Measurements from ENCODE around the gene FGGY.
"Not testable (repeated sequence)": the region's sequence is repeated elsewhere in the genome, so short reads cannot be mapped to it uniquely, and the experiment has no call there.

The FGGY gene

GRCh38 chr1:59705466-59706302 lies 408.8 kb downstream of the FGGY start:
- Mint-ChIP-seq H3K4me1 (ENCODE audit: low read depth) (no peaks in the 10 kb centered on the region), H3K4me3 (no peak overlapping the region), H3K27me3 (no peaks in the 10 kb centered on the region), H3K27ac (no peak overlapping the region), H3K9me3 (peaks cover 3% of the 10 kb centered on the region), H3K36me3 (ENCODE audit: low read depth) (peaks cover 6% of the 10 kb centered on the region)

- Mint-ChIP-seq H3K4me3 (no peak overlapping the region), H3K9me3 (peaks cover 3% of the 10 kb centered on the region), H3K27ac (no peak overlapping the region), H3K36me3 (ENCODE audit: low read depth) (peaks cover 9% of the 10 kb centered on the region), H3K4me1 (ENCODE audit: low read depth) (no peaks in the 10 kb centered on the region), H3K27me3 (no peaks in the 10 kb centered on the region)
These were observed 409.4 kb downstream of the FGGY start for GRCh38 chr1:59706303-59706599.

- Mint-ChIP-seq H3K4me3 (no peak overlapping the region), H3K4me1 (ENCODE audit: low read depth) (no peaks in the 10 kb centered on the region)
These were observed 410.4 kb downstream of the FGGY start for GRCh38 chr1:59707178-59707791.

DNA sequence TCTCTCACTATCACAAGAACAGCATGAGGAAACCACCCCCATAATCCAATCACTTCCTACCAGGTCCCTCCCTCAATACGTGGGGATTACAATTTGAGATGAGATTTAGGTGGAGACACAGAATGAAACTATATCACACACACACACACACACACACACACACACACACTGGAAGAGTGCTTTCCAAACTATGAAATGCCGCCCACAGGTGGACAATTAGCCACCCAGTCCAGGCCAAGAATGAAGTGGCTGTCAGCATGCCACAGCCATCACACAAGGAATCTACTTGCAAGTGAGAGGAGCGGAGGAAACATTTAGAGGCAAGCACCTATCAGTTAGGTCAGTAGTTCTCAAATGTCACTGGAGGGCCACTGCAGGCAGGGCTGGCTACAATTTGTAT lies 412.4 kb downstream of the FGGY start:
- Mint-ChIP-seq H3K4me1 (ENCODE audit: low read depth) (no peaks in the 10 kb centered on the region), H3K27me3 (no peaks in the 10 kb centered on the region), H3K4me3 (no peak overlapping the region), H3K9me3 (peaks cover 3% of the 10 kb centered on the region), H3K36me3 (ENCODE audit: low read depth) (peaks cover 9% of the 10 kb centered on the region), H3K27ac (no peak overlapping the region)

More at GRCh38 chr1:59707178-59707791, 410.4 kb downstream of the FGGY start:
- Mint-ChIP-seq H3K9me3 (peaks cover 3% of the 10 kb centered on the region), H3K27me3 (no peaks in the 10 kb centered on the region), H3K27ac (no peak overlapping the region), H3K36me3 (ENCODE audit: low read depth) (peaks cover 9% of the 10 kb centered on the region)

- not testable (repeated sequence) for H3K9me3 Mint-ChIP-seq
These were observed 414.0 kb downstream of the FGGY start for GRCh38 chr1:59710920-59711319.

DNA sequence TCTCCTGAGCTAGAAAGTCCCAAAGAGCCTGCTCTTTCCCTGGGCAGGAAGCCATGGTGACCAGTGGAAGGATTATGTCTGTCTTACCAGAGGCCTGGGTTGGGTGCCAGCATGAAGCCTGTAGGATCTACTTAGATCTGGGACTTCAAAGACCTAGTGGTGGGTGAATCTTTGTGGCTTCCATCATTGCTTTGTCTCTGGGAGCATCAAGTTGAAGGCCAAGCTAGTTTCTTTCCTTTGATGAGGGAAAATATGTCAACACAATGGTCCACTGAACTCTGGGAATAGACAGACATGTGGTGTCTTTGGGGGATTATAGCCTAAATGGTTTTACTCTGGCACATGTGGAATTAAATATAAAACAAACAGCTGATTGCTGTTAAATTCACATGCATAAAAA lies 417.3 kb downstream of the FGGY start:
- H3K27me3 Mint-ChIP-seq, result no peaks in the 10 kb centered on the region
- H3K36me3 Mint-ChIP-seq (ENCODE audit: low read depth), result peaks cover 9% of the 10 kb centered on the region
- no peak overlapping the region for H3K4me3 Mint-ChIP-seq
- peaks cover 3% of the 10 kb centered on the region for H3K9me3 Mint-ChIP-seq
- no peak overlapping the region for H3K27ac Mint-ChIP-seq
- H3K4me1 Mint-ChIP-seq (ENCODE audit: low read depth), result no peaks in the 10 kb centered on the region

More at GRCh38 chr1:59710920-59711319, 414.0 kb downstream of the FGGY start:
- not testable (repeated sequence) for H3K4me3 Mint-ChIP-seq; H3K27me3 Mint-ChIP-seq; H3K27ac Mint-ChIP-seq; H3K4me1 Mint-ChIP-seq (ENCODE audit: low read depth); H3K36me3 Mint-ChIP-seq (ENCODE audit: low read depth)

DNA sequence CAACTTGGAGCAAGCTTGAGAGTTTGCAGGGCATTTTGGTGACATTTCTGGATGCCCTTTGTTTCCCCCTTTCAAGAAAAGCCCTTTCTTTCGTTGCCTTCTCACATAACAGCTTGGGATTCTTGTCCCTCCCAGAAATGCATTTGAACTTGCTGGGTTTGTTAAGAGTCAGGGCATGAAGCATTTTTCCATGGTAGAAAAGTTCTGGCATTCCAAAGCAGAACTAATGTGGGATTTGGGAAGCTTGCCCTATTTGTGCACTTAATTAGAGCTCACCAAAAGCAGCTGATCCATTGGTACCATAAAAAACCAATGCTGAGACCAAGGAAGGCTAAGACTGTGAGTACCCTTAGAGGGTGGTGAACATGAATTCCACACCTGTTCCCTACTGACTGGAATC lies 418.1 kb downstream of the FGGY start:
- no peaks in the 10 kb centered on the region for H3K27me3 Mint-ChIP-seq
- H3K4me3 Mint-ChIP-seq, result no peak overlapping the region
- H3K4me1 Mint-ChIP-seq (ENCODE audit: low read depth), result no peaks in the 10 kb centered on the region
- peaks cover 9% of the 10 kb centered on the region for H3K36me3 Mint-ChIP-seq (ENCODE audit: low read depth)
- H3K27ac Mint-ChIP-seq, result no peak overlapping the region
- H3K9me3 Mint-ChIP-seq, result peaks cover 3% of the 10 kb centered on the region

GRCh38 chr1:59716832-59717231 lies 419.9 kb downstream of the FGGY start:
- no peaks in the 10 kb centered on the region for H3K9me3 Mint-ChIP-seq
- H3K27me3 Mint-ChIP-seq, result no peaks in the 10 kb centered on the region
- no peaks in the 10 kb centered on the region for H3K36me3 Mint-ChIP-seq (ENCODE audit: low read depth)
- no peak overlapping the region for H3K27ac Mint-ChIP-seq
- no peak overlapping the region for H3K4me3 Mint-ChIP-seq
- H3K4me1 Mint-ChIP-seq (ENCODE audit: low read depth), result no peaks in the 10 kb centered on the region

DNA sequence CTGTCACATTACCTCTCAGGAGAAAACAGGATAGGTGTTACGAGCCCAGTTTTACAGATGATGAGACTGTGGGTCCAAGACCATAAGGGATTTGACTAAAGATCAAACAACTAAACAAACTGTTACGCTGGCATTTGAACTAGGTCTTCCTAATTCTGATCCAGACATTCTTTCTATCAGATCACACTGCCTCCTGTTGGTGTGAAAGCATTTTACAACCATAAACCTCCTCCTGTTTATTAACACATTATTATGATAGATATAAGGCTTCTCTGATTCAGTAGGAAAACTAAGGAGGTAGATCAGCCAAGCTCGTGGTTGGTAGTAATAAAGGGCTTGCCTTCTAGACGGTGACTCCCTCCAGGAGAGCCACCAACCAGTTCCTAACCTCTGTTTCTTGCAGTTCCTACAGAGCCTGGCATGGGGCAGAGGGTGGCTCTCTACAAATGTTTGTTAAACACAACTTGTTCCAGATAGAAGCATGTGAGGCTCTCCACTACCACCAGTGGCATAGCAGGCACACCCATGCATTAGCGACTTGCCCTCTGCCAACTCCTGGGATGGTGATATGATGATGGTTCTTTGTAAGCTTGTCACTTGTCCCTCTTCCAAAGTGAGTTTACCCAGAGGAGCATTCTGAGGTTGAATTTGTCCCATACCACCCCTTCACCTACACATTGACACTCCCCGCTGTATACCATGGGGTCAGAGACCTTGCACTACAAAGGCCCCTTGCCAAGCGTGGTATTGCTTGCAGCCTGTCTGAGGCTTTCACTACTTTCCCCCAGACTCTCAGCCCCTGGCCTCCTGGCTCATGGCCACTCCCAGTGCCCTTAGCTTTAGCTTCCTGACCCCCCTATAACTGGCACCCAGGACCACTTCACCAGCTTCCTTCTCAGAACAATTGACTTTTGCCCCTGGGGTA lies 421.4 kb downstream of the FGGY start:
- Mint-ChIP-seq H3K4me3 (no peak overlapping the region), H3K4me1 (ENCODE audit: low read depth) (no peaks in the 10 kb centered on the region), H3K36me3 (ENCODE audit: low read depth) (no peaks in the 10 kb centered on the region), H3K27ac (no peak overlapping the region), H3K27me3 (no peaks in the 10 kb centered on the region), H3K9me3 (no peaks in the 10 kb centered on the region)

- Mint-ChIP-seq H3K36me3 (ENCODE audit: low read depth) (no peaks in the 10 kb centered on the region), H3K4me3 (no peak overlapping the region), H3K27ac (no peak overlapping the region), H3K27me3 (no peaks in the 10 kb centered on the region), H3K4me1 (ENCODE audit: low read depth) (no peaks in the 10 kb centered on the region), H3K9me3 (no peaks in the 10 kb centered on the region)
These were observed 422.1 kb downstream of the FGGY start for GRCh38 chr1:59718989-59719360.

DNA sequence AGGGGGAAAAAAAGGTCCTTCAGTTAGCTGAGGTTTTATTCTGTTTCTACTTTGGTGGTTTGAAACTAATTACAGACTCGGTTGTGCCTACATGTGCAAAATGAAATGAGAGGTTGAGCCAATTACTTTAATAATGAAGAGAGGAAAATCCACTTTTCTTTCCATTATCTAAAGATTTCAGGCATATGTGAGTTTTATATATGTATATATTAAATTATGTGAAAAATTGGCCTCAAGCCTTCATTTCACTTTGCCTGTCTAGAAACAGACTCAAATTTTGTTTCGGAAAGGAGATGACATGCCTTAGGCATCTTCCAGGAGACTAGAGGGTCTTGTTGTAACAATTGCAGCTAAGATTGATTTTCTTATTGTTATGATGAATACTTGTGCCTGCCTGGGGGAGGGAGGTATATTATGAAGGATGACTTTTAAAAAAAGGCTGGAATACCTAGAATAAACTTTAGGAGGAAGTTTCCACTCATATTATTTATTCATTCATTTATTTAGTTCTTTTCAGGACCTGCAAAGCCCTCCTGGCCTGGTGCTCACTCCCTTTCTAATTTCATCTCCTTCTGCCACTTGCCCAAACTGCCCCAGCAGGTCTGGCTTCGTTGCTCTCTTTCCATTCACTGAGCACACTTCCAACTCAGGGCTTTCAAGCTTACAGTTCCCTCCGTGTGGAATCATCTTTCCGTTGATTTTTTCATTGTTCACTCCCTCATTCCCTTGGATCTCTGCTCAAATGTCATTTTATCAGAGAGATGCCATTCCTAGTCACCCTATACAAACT lies 423.6 kb downstream of the FGGY start:
- Mint-ChIP-seq H3K9me3 (no peaks in the 10 kb centered on the region), H3K4me3 (no peak overlapping the region), H3K36me3 (ENCODE audit: low read depth) (no peaks in the 10 kb centered on the region), H3K27me3 (no peaks in the 10 kb centered on the region), H3K4me1 (ENCODE audit: low read depth) (no peaks in the 10 kb centered on the region), H3K27ac (no peak overlapping the region)

GRCh38 chr1:59730302-59730701 lies 433.4 kb downstream of the FGGY start:
- no peaks in the 10 kb centered on the region for H3K27me3 Mint-ChIP-seq
- no peak overlapping the region for H3K4me3 Mint-ChIP-seq
- H3K27ac Mint-ChIP-seq, result no peak overlapping the region

DNA sequence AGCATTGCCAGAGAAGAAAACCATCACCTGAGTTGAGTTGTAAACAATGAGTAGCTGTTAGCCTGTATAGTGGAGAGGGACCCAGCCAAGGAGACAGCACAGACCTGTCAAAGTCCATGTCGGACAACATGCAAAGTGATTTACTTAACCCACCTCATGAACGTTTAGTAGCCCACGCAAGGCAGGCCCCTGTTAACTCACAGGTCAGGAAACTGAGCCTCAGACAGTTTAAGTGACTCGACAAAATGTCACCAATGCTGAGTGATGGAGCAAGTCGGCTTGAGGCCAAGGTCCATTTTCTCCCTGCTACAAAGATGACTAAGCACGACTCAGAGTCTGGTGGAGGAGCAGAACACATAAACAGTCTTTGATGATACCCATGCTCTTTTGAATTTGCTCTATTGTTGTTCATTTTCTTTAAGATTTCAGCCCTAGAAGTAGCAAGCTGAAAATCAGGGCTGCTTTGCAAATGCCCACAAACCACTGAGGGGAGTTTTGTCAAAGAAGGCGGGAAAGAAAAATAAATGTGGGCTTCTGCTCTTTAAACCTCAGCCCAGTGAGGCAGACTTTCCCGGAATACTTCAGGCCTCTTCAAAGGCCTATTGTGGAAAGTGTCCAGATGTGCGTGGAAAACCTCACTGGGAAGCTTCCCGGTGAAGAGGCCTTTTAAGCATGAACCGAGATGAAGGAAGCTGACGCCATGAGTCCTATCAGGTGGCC lies 434.0 kb downstream of the FGGY start:
- Mint-ChIP-seq H3K4me1 (ENCODE audit: low read depth) (peaks cover 16% of the 10 kb centered on the region), H3K9me3 (peaks cover 1% of the 10 kb centered on the region), H3K36me3 (ENCODE audit: low read depth) (peaks cover 3% of the 10 kb centered on the region), H3K27ac (peak overlapping the region; percentile 53), H3K27me3 (no peaks in the 10 kb centered on the region), H3K4me3 (no peak overlapping the region)

More at GRCh38 chr1:59730302-59730701, 433.4 kb downstream of the FGGY start:
- Mint-ChIP-seq H3K36me3 (ENCODE audit: low read depth) (no peaks in the 10 kb centered on the region), H3K4me1 (ENCODE audit: low read depth) (peaks cover 16% of the 10 kb centered on the region), H3K9me3 (no peaks in the 10 kb centered on the region)

GRCh38 chr1:59731591-59731990 lies 434.7 kb downstream of the FGGY start:
- H3K27me3 Mint-ChIP-seq, result no peaks in the 10 kb centered on the region
- H3K4me3 Mint-ChIP-seq, result no peak overlapping the region
- peaks cover 10% of the 10 kb centered on the region for H3K36me3 Mint-ChIP-seq (ENCODE audit: low read depth)
- H3K27ac Mint-ChIP-seq, result no peak overlapping the region
- H3K4me1 Mint-ChIP-seq (ENCODE audit: low read depth), result peaks cover 16% of the 10 kb centered on the region
- peaks cover 8% of the 10 kb centered on the region for H3K9me3 Mint-ChIP-seq

Measured in stimulated activated naive CD8-positive, alpha-beta T cell treated with anti-CD3 and anti-CD28 coated beads, Interleukin-15, Interleukin-2, amounts not matched to agents 100 ng/mL and 50 ng/mL, for 24 hours (primary cell).